Upper lobe of right lung (tissue), 1 donor: ENCODE data around the gene APOC4. TPM values are rescaled to one million over a fixed set of nuclear protein-coding genes. Genes with fewer than 3 reads are reported as not detected.

ENCODE experiments used
- ATAC-seq: fragments of 200-7000 bp; cut with Tn5 transposase; one replicate; pipeline ENCODE4 v1.9.1; 2020; ENCODE audit warnings: mild to moderate bottlenecking, moderate library complexity
- DNase-seq: peaks from one replicate; pipeline ENCODE4 v3.0.0-alpha.2; 2020
- H3K27ac ChIP-seq: fragments of 200-600 bp; one replicate; pipeline ENCODE4 v1.8.0; 2022
- H3K27me3 ChIP-seq: fragments of 200-600 bp; one replicate; pipeline ENCODE4 v1.8.0; 2022; ENCODE audit warnings: mild to moderate bottlenecking
- H3K36me3 ChIP-seq: fragments of 200-600 bp; one replicate; pipeline ENCODE4 v1.8.0; 2022
- H3K4me1 ChIP-seq: fragments of 200-600 bp; one replicate; pipeline ENCODE4 v1.8.0; 2022
- H3K4me3 ChIP-seq: fragments of 200-600 bp; one replicate; pipeline ENCODE4 v1.8.0; 2022; ENCODE audit warnings: mild to moderate bottlenecking
- H3K9me3 ChIP-seq: fragments of 200-600 bp; one replicate; pipeline ENCODE4 v1.8.0; 2022
- CTCF ChIP-seq: fragments of 200-600 bp; IDR thresholded peaks from one replicate; pipeline ENCODE4 v1.8.0; 2022; ENCODE audit warnings: antibody characterized with exemption
- intact Hi-C: fragments of 100-400 bp; cut with DNase I; formaldehyde crosslinking; loops from one replicate; pipeline ENCODE4 v1.11.0; 2022
- long read RNA-seq: library from polyadenylated mRNA; unstranded; transcript quantifications from one replicate; pipeline ENCODE4 v2.0.0, GENCODE V29; 2021
- total RNA-seq: library from RNA; stranded (reverse); fragmentation: NEBNext Ultra II Directional; extraction: Animal tissue kit (Norgen Biotek cat#: 25700); gene quantifications from one replicate; pipeline ENCODE4 v1.2.1, GENCODE V29; 2021
- donor health status: DM: no; HTN: yes; CAD: no; lungs with severe emphysema.

The APOC4 gene
- not detected for total RNA-seq
- long read RNA-seq, result 0 reads

GRCh38 chr19:44942067-44942571, at the start of gene APOC4:
TSS of gene APOC4 (plus strand) at chr19:44942237. CDS start at chr19:44942278, 41 bp downstream.
- Histone ChIP-seq H3K9me3 (no peaks in the 10 kb centered on the region), H3K27ac (no peak within 1 kb of the TSS), H3K36me3 (no peaks in the 10 kb centered on the region), H3K4me3 (no peak within 1 kb of the TSS), H3K4me1 (no peaks in the 10 kb centered on the region), H3K27me3 (no peaks in the 10 kb centered on the region)
- intact Hi-C loops, result no loop called here
- DNase-seq (no peak), ATAC-seq (no peak)
- no peak for TF ChIP-seq CTCF

GRCh38 chr19:44892932-44893331, 49.1 kb upstream of the APOC4 start:
- no peak for ATAC-seq
- no peak for TF ChIP-seq CTCF
- H3K9me3 ChIP-seq, result no peaks in the 10 kb centered on the region
- peaks cover 17% of the 10 kb centered on the region for H3K4me1 ChIP-seq
- no peak overlapping the region for H3K4me3 ChIP-seq
- peaks cover 52% of the 10 kb centered on the region for H3K36me3 ChIP-seq
- no peak overlapping the region for H3K27ac ChIP-seq
- DNase-seq, result no peak
- intact Hi-C loops, result no loop called here
- no peaks in the 10 kb centered on the region for H3K27me3 ChIP-seq

- Histone ChIP-seq H3K4me1 (peaks cover 17% of the 10 kb centered on the region), H3K9me3 (no peaks in the 10 kb centered on the region), H3K27me3 (no peaks in the 10 kb centered on the region), H3K36me3 (peaks cover 52% of the 10 kb centered on the region), H3K4me3 (no peak overlapping the region), H3K27ac (no peak overlapping the region)
- no peak for TF ChIP-seq CTCF
- DNase-seq (no peak), ATAC-seq (no peak)
- intact Hi-C loops, result no loop called here
Measured at GRCh38 chr19:44893332-44894051, 48.5 kb upstream of the APOC4 start.

- DNase-seq (no peak), ATAC-seq (no peak)
- no peak for TF ChIP-seq CTCF
- Histone ChIP-seq H3K27ac (no peak overlapping the region), H3K4me1 (peaks cover 17% of the 10 kb centered on the region), H3K4me3 (no peak overlapping the region), H3K27me3 (no peaks in the 10 kb centered on the region), H3K9me3 (no peaks in the 10 kb centered on the region), H3K36me3 (peaks cover 55% of the 10 kb centered on the region)
- intact Hi-C loops, result no loop called here
Measured at GRCh38 chr19:44894052-44894400, 48.0 kb upstream of the APOC4 start.

- Histone ChIP-seq H3K4me3 (no peak overlapping the region), H3K4me1 (peaks cover 12% of the 10 kb centered on the region), H3K36me3 (peaks cover 60% of the 10 kb centered on the region), H3K27me3 (no peaks in the 10 kb centered on the region), H3K27ac (no peak overlapping the region), H3K9me3 (no peaks in the 10 kb centered on the region)
- intact Hi-C loops, result no loop called here
- no peak for TF ChIP-seq CTCF
- DNase-seq, result no peak
- ATAC-seq, result no peak
Measured at GRCh38 chr19:44894946-44895345, 47.1 kb upstream of the APOC4 start.

GRCh38 chr19:44897835-44898234, 44.2 kb upstream of the APOC4 start:
- Histone ChIP-seq H3K9me3 (no peaks in the 10 kb centered on the region), H3K36me3 (peaks cover 85% of the 10 kb centered on the region), H3K4me3 (no peak overlapping the region), H3K27ac (no peak overlapping the region), H3K4me1 (no peaks in the 10 kb centered on the region), H3K27me3 (no peaks in the 10 kb centered on the region)
- intact Hi-C loops, result no loop called here
- TF ChIP-seq CTCF, result no peak
- ATAC-seq (no peak), DNase-seq (no peak)
